ENCODE data around the gene RBMS3. TPM values are rescaled to one million over a fixed set of nuclear protein-coding genes. Genes with fewer than 3 reads are reported as not detected.

Gene RBMS3
- total RNA-seq, 1 experiment from 2014 or later: 8.7 TPM

DNA sequence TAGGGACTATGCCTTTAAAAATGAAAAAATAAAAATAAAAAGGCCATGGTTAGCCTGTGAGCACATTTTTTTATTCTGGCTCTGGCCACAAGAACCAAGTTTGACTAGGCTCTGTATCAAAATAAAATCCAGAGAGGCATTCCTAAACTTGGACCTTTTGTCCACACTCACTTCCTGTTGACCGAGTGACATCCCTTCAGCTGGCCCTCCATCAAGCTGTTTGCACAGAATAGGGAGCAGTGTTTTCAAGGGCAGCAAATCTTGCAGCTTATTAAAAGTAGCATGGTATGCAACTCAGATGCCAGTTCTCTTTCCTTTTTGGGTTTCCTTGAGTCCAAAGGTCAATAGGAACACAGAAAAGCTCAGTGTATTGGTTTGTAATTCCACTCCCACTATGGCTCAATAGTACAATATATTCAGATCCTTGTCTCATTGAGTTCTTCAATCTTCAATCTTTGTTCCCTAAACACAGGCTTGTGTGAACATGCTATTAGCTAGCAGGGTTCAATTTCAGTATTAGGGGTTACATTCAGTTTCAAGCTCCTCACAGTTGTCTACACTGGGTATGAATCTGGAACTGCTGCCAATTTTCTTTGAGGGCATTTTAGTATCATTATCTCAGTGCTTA, 244.5 kb downstream of the RBMS3 start:
- POLR2A ChIA-PET: no interaction called here
- Mint-ChIP-seq H3K36me3 (no peaks in the 10 kb centered on the region), H3K9me3 (no peaks in the 10 kb centered on the region), H3K4me3 (no peak overlapping the region), H3K27ac (no peak overlapping the region), H3K27me3 (ENCODE audit: low read depth) (no peaks in the 10 kb centered on the region; the same call in 1 of the 2 replicates), H3K4me1 (peaks cover 3% of the 10 kb centered on the region; the same call in 1 of the 2 replicates)
- DNase-seq (ENCODE audit: low spot score) (no peak), ATAC-seq (no peak)
- CTCF ChIA-PET: no interaction called here
- TF ChIP-seq FOXP1 (CRISPR knock-in tag; IDR thresholded peaks at IDR 0.05; ENCODE audit: borderline replicate concordance): no peak
- no peak for TF ChIP-seq MYBL2 (CRISPR knock-in tag; IDR thresholded peaks at IDR 0.05)
- no peak for TF ChIP-seq ZNF219 (CRISPR knock-in tag; IDR thresholded peaks at IDR 0.05; ENCODE audit: borderline replicate concordance)
- TF ChIP-seq USF2 (CRISPR knock-in tag; IDR thresholded peaks at IDR 0.05): no peak
- TF ChIP-seq AFF4 (CRISPR knock-in tag; IDR thresholded peaks at IDR 0.05; ENCODE audit: borderline replicate concordance): no peak
- TF ChIP-seq, protein P1, sequence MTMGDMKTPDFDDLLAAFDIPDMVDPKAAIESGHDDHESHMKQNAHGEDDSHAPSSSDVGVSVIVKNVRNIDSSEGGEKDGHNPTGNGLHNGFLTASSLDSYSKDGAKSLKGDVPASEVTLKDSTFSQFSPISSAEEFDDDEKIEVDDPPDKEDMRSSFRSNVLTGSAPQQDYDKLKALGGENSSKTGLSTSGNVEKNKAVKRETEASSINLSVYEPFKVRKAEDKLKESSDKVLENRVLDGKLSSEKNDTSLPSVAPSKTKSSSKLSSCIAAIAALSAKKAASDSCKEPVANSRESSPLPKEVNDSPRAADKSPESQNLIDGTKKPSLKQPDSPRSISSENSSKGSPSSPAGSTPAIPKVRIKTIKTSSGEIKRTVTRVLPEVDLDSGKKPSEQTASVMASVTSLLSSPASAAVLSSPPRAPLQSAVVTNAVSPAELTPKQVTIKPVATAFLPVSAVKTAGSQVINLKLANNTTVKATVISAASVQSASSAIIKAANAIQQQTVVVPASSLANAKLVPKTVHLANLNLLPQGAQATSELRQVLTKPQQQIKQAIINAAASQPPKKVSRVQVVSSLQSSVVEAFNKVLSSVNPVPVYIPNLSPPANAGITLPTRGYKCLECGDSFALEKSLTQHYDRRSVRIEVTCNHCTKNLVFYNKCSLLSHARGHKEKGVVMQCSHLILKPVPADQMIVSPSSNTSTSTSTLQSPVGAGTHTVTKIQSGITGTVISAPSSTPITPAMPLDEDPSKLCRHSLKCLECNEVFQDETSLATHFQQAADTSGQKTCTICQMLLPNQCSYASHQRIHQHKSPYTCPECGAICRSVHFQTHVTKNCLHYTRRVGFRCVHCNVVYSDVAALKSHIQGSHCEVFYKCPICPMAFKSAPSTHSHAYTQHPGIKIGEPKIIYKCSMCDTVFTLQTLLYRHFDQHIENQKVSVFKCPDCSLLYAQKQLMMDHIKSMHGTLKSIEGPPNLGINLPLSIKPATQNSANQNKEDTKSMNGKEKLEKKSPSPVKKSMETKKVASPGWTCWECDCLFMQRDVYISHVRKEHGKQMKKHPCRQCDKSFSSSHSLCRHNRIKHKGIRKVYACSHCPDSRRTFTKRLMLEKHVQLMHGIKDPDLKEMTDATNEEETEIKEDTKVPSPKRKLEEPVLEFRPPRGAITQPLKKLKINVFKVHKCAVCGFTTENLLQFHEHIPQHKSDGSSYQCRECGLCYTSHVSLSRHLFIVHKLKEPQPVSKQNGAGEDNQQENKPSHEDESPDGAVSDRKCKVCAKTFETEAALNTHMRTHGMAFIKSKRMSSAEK (CRISPR knock-in tag; IDR thresholded peaks at IDR 0.05; ENCODE audit: borderline replicate concordance): no peak
- no peak for TF ChIP-seq NR2C2 (CRISPR knock-in tag; IDR thresholded peaks at IDR 0.05)
- no peak for TF ChIP-seq ZBTB21 (CRISPR knock-in tag; IDR thresholded peaks at IDR 0.05; ENCODE audit: borderline replicate concordance)
- no peak for TF ChIP-seq ELF4 (CRISPR knock-in tag; IDR thresholded peaks at IDR 0.05; ENCODE audit: low read depth)
- TF ChIP-seq ZNF121 (CRISPR knock-in tag; IDR thresholded peaks at IDR 0.05): no peak
- TF ChIP-seq ZNF671 (CRISPR knock-in tag; IDR thresholded peaks at IDR 0.05): no peak
- TF ChIP-seq TP53 (CRISPR knock-in tag; IDR thresholded peaks at IDR 0.05): no peak
- no peak for TF ChIP-seq HMGA2 (CRISPR knock-in tag; IDR thresholded peaks at IDR 0.05)
- TF ChIP-seq, protein P2, sequence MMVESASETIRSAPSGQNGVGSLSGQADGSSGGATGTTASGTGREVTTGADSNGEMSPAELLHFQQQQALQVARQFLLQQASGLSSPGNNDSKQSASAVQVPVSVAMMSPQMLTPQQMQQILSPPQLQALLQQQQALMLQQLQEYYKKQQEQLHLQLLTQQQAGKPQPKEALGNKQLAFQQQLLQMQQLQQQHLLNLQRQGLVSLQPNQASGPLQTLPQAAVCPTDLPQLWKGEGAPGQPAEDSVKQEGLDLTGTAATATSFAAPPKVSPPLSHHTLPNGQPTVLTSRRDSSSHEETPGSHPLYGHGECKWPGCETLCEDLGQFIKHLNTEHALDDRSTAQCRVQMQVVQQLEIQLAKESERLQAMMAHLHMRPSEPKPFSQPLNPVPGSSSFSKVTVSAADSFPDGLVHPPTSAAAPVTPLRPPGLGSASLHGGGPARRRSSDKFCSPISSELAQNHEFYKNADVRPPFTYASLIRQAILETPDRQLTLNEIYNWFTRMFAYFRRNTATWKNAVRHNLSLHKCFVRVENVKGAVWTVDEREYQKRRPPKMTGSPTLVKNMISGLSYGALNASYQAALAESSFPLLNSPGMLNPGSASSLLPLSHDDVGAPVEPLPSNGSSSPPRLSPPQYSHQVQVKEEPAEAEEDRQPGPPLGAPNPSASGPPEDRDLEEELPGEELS (CRISPR knock-in tag; IDR thresholded peaks at IDR 0.05): no peak
- TF ChIP-seq MXD4 (CRISPR knock-in tag; IDR thresholded peaks at IDR 0.05; ENCODE audit: borderline replicate concordance): no peak

Data from WTC11 (cell line).